Measurements from ENCODE around the gene JARID2.

DNA sequence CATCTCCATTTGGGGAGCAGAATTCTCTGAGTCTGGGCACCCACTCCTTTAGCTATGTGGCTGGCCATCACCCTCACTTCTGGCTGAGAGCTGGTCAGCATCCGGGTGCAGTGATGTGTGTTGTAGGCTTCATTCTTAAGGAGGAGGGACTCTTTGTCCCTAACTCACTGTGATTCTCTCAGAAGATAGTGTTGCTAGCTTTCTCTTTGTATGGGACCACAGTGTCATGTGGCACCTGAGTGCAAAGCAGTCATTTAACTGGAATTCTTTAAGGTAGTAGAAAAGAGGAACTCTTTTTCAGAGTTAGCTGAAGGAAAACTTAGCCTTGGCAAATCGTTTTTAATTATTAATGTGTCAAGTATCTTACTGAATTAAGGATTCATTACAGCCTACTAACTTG lies 165.9 kb downstream of the JARID2 start:
- TF ChIP-seq POLR2AphosphoS5 (IDR thresholded peaks at IDR 0.05; ENCODE audit: low read depth, low read length): 0 out of 2 replicates have a peak, but pooled peaks have one; percentile 45
- TF ChIP-seq POU5F1 (IDR thresholded peaks at IDR 0.05; ENCODE audit: low read depth, low read length): no peak
- TF ChIP-seq, protein P1, sequence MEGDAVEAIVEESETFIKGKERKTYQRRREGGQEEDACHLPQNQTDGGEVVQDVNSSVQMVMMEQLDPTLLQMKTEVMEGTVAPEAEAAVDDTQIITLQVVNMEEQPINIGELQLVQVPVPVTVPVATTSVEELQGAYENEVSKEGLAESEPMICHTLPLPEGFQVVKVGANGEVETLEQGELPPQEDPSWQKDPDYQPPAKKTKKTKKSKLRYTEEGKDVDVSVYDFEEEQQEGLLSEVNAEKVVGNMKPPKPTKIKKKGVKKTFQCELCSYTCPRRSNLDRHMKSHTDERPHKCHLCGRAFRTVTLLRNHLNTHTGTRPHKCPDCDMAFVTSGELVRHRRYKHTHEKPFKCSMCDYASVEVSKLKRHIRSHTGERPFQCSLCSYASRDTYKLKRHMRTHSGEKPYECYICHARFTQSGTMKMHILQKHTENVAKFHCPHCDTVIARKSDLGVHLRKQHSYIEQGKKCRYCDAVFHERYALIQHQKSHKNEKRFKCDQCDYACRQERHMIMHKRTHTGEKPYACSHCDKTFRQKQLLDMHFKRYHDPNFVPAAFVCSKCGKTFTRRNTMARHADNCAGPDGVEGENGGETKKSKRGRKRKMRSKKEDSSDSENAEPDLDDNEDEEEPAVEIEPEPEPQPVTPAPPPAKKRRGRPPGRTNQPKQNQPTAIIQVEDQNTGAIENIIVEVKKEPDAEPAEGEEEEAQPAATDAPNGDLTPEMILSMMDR (IDR thresholded peaks at IDR 0.05; ENCODE audit: control extremely low read depth in 1 of 3, insufficient read depth in 1 of 3, low read depth in 1 of 3, low read length in 3 of 3): no peak
- TF ChIP-seq PHF8 (conservative IDR thresholded peaks at IDR 0.05; ENCODE audit: low read depth, low read length): no peak
- TF ChIP-seq EP300 (IDR thresholded peaks at IDR 0.05; ENCODE audit: borderline replicate concordance in 1 of 2, low read depth in 2 of 2, low read length in 2 of 2): no peak
- TF ChIP-seq SP1 (IDR thresholded peaks at IDR 0.05; ENCODE audit: low read depth, low read length): no peak
- TF ChIP-seq SIX5 (IDR thresholded peaks at IDR 0.05; ENCODE audit: low read depth, low read length): no peak
- TF ChIP-seq SP4 (IDR thresholded peaks at IDR 0.05; ENCODE audit: low read length): no peak
- TF ChIP-seq RXRA (IDR thresholded peaks at IDR 0.05; ENCODE audit: insufficient read depth, low read depth, low read length): no peak
- no peak for TF ChIP-seq POLR2A (IDR thresholded peaks at IDR 0.05; ENCODE audit: control extremely low read depth in 1 of 2, low read depth in 2 of 2, low read length in 2 of 2)
